HEK293T (cell line): ENCODE measurements around the gene SLC12A5.
A peak's percentile ranks its signal among the peaks of the same experiment; 100 is the strongest.

Experiments used
- CTCF ChIA-PET: fragments of 350-600 bp; formaldehyde crosslinking; extraction: SDS; loops from one replicate; lab custom pipeline; 2021; ENCODE audit warnings: antibody characterized with exemption, inconsistent platforms; lab: Yijun Ruan, JAX
- POLR2A ChIA-PET: fragments of 350-600 bp; formaldehyde crosslinking; extraction: SDS; loops from one replicate; lab custom pipeline; 2020; ENCODE audit warnings: antibody characterized with exemption, inconsistent platforms; lab: Yijun Ruan, JAX
- DNase-seq: peaks from one replicate; pipeline ENCODE4 v3.0.0; 2012; ENCODE audit warnings: mixed read lengths; ENCODE audit errors: extremely low spot score
- ARNT ChIP-seq: fragments of 450-650 bp; IDR thresholded peaks from 2 replicates; pipeline ENCODE4 v1.6.1; 2017; ENCODE audit warnings: mild to moderate bottlenecking
- BHLHE40 ChIP-seq: fragments of 450-650 bp; IDR thresholded peaks from 2 replicates; pipeline ENCODE4 v1.6.1; 2016; ENCODE audit warnings: mild to moderate bottlenecking, moderate library complexity, borderline replicate concordance
- CTBP1 ChIP-seq: fragments of 450-650 bp; IDR thresholded peaks from 2 replicates; pipeline ENCODE4 v1.6.1; 2016; ENCODE audit warnings: borderline replicate concordance
- ELF4 ChIP-seq: fragments of 450-650 bp; IDR thresholded peaks from 2 replicates; pipeline ENCODE4 v1.6.1; 2017; ENCODE audit warnings: antibody characterized with exemption
- FOXA1 ChIP-seq: fragments of 450-650 bp; IDR thresholded peaks from 2 replicates; pipeline ENCODE4 v1.6.1; 2016; ENCODE audit warnings: mild to moderate bottlenecking
- FOXK2 ChIP-seq: fragments of 450-650 bp; IDR thresholded peaks from 2 replicates; pipeline ENCODE4 v1.6.1; 2016; ENCODE audit warnings: mild to moderate bottlenecking
- FOXM1 ChIP-seq: fragments of 450-650 bp; IDR thresholded peaks from 2 replicates; pipeline ENCODE4 v1.6.1; 2017; ENCODE audit warnings: mild to moderate bottlenecking, borderline replicate concordance
- HDGF ChIP-seq: fragments of 450-650 bp; IDR thresholded peaks from 2 replicates; pipeline ENCODE4 v1.6.1; 2017; ENCODE audit warnings: antibody characterized with exemption, borderline replicate concordance
- L3MBTL2 ChIP-seq: fragments of 450-650 bp; conservative IDR thresholded peaks from 2 replicates; pipeline ENCODE4 v1.6.1; 2016; ENCODE audit warnings: mild to moderate bottlenecking
- LEF1 ChIP-seq: fragments of 450-650 bp; IDR thresholded peaks from 2 replicates; pipeline ENCODE4 v1.6.1; 2017; ENCODE audit warnings: mild to moderate bottlenecking, borderline replicate concordance
- NFRKB ChIP-seq: fragments of 450-650 bp; IDR thresholded peaks from 2 replicates; pipeline ENCODE4 v1.6.1; 2016; ENCODE audit warnings: mild to moderate bottlenecking, moderate library complexity
- PKNOX1 ChIP-seq: fragments of 450-650 bp; IDR thresholded peaks from 2 replicates; pipeline ENCODE4 v1.6.1; 2016
- SP1 ChIP-seq: fragments of 450-650 bp; IDR thresholded peaks from 2 replicates; pipeline ENCODE4 v1.6.1; 2017
- SUZ12 ChIP-seq: fragments of 450-650 bp; IDR thresholded peaks from 2 replicates; pipeline ENCODE4 v1.6.1; 2016; ENCODE audit warnings: mild to moderate bottlenecking
- TARDBP ChIP-seq: fragments of 450-650 bp; IDR thresholded peaks from 2 replicates; pipeline ENCODE4 v1.6.1; 2016
- ZNF384 ChIP-seq: fragments of 450-650 bp; IDR thresholded peaks from 2 replicates; pipeline ENCODE4 v1.6.1; 2016

Gene SLC12A5

DNA sequence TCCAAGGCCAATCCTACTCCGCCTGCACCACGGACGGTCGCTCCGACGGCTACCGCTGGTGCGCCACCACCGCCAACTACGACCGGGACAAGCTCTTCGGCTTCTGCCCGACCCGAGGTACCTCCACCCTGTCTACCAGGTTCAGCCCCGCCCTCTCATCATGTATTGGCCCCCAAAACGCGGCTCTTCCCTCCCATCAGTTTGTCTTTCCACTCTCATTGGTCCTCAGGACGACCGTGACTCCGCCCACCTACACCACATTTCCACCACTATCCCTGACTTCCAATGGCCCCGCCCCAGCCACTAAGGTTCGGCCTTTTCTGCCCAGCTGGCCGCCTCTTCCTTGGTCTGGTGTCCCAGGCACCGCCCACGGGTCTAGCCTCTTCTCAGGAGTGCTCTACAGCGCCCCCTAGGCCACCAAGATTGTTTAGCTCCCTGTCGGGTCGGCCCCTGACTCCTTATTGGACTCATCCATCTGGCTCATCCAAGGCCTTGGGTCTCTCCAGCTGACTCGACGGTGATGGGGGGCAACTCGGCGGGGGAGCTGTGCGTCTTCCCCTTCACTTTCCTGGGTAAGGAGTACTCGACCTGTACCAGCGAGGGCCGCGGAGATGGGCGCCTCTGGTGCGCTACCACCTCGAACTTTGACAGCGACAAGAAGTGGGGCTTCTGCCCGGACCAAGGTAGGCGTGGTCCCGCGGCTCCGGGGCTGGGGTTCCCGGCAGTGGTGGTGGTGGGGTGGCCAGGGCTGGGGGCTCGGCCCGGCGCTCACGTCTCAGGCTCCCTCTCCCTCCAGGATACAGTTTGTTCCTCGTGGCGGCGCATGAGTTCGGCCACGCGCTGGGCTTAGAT lies 17.2 kb upstream of the SLC12A5 start:
- peak; percentile 58 for DNase-seq
- CTCF ChIA-PET, result interaction anchor here (0.5 to 1.9 kb wide), 3 partner anchors 11 to 170 kb away, joined by 3 to 10 read pairs (median 3); no protein-coding TSS in a partner anchor
- no peak for TF ChIP-seq LEF1
- no peak for TF ChIP-seq BHLHE40
- TF ChIP-seq PKNOX1, result no peak
- TF ChIP-seq NFRKB, result no peak
- no peak for TF ChIP-seq SP1
- TF ChIP-seq FOXM1, result no peak
- TF ChIP-seq FOXK2, result no peak
- no peak for TF ChIP-seq ZNF384
- TF ChIP-seq SUZ12, result no peak
- no peak for TF ChIP-seq CTBP1
- TF ChIP-seq ELF4, result no peak
- no peak for TF ChIP-seq L3MBTL2
- TF ChIP-seq HDGF, result no peak
- TF ChIP-seq FOXA1, result no peak
- no peak for TF ChIP-seq ARNT
- no peak for TF ChIP-seq TARDBP
- POLR2A ChIA-PET, result no interaction called here

DNA sequence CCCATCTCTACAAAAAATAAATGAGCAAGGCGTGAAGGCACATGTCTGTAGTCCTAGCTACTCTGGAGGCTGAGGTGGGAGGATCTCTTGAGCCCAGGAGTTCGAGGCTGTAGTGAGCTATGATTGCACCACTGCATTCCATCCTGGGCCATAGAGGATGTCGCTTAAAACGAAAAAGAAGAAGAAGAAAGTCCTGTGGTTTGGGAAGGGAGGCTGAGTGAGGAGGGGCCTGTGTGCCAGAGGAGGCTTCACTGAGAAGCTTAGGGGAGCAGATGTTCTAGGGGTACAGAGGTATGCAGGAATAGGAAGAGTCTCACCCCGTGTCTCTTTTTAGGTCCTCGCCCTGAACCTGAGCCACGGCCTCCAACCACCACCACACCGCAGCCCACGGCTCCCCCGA lies 16.1 kb upstream of the SLC12A5 start:
- TF ChIP-seq PKNOX1 (no peak), FOXM1 (no peak), ELF4 (no peak), ZNF384 (no peak)
- no peak for DNase-seq
- ChIA-PET POLR2A (no interaction called here), CTCF (interaction anchor here (0.7 to 1.9 kb wide), 5 partner anchors 12 to 75 kb away, joined by 3 to 10 read pairs (median 5); no protein-coding TSS in a partner anchor)

GRCh38 chr20:46013322-46013828 lies 15.6 kb upstream of the SLC12A5 start:
- CTCF ChIA-PET, result interaction anchor here (0.7 to 1.8 kb wide), 5 partner anchors 12 to 80 kb away, joined by 3 to 8 read pairs (median 3); no protein-coding TSS in a partner anchor
- POLR2A ChIA-PET, result no interaction called here
- DNase-seq, result no peak
- TF ChIP-seq L3MBTL2, result no peak
- TF ChIP-seq CTBP1, result no peak
- no peak for TF ChIP-seq LEF1
- TF ChIP-seq BHLHE40, result no peak
- no peak for TF ChIP-seq FOXM1

DNA sequence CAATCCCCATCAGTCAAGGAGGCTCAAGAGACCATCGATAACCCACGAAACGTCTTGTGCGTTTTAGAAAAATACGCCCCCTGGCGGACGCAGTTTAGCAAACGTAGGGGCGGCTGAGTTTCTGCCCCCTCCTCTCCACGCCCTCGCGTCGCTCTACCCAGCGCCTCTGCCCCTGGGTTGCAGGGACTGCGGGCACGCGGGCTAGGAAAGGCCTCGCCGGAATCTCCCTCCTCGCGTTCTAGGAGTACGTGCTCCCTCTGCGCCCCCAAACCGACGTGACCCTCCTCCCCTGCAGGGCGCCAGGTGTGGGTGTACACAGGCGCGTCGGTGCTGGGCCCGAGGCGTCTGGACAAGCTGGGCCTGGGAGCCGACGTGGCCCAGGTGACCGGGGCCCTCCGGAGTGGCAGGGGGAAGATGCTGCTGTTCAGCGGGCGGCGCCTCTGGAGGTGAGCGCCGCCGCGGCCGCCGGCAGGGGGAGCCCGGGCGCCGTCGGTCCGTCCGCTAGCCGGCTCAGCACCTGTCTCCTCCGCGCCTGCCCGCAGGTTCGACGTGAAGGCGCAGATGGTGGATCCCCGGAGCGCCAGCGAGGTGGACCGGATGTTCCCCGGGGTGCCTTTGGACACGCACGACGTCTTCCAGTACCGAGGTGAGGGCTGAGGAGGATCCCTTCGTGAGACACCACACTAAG lies 15.0 kb upstream of the SLC12A5 start:
- DNase-seq, result peak; percentile 77
- no peak for TF ChIP-seq HDGF
- no peak for TF ChIP-seq FOXM1
- peak; percentile 51; the same call in 1 of the 2 replicates for TF ChIP-seq L3MBTL2
- no peak for TF ChIP-seq PKNOX1
- TF ChIP-seq ZNF384, result no peak
- TF ChIP-seq CTBP1, result no peak
- POLR2A ChIA-PET, result interaction anchor here (0.8 to 1.3 kb wide), 2 partner anchors 27 to 350 kb away, joined by 3 to 4 read pairs; no protein-coding TSS in a partner anchor
- CTCF ChIA-PET, result interaction anchor here (0.7 to 1.8 kb wide), 13 partner anchors 8 to 105 kb away, joined by 3 to 10 read pairs (median 3); no protein-coding TSS in a partner anchor

- no peak for TF ChIP-seq SP1
- no peak for TF ChIP-seq ARNT
- no peak for TF ChIP-seq BHLHE40
- no peak for TF ChIP-seq FOXA1
- ChIA-PET CTCF (interaction anchor here (0.7 to 1.8 kb wide), 11 partner anchors 9 to 104 kb away, joined by 3 to 10 read pairs (median 3); no protein-coding TSS in a partner anchor), POLR2A (interaction anchor here (0.8 to 1.3 kb wide), 2 partner anchors 28 to 350 kb away, joined by 3 to 4 read pairs; no protein-coding TSS in a partner anchor)
- no peak for DNase-seq
These were observed 14.3 kb upstream of the SLC12A5 start for GRCh38 chr20:46014517-46015396.

GRCh38 chr20:46017272-46017671 lies 11.7 kb upstream of the SLC12A5 start:
- ChIA-PET POLR2A (no interaction called here), CTCF (no interaction called here)
- TF ChIP-seq ZNF384 (no peak), SP1 (no peak), PKNOX1 (no peak), FOXM1 (no peak), SUZ12 (no peak), ARNT (no peak), NFRKB (no peak), FOXA1 (no peak), CTBP1 (no peak), ELF4 (no peak), LEF1 (no peak), L3MBTL2 (no peak), FOXK2 (no peak), HDGF (no peak), BHLHE40 (no peak)
- no peak for DNase-seq
